ES-I3 (cell line): ENCODE measurements around the gene RNF223.
"Not testable (repeated sequence)": the region's sequence is repeated elsewhere in the genome, so short reads cannot be mapped to it uniquely, and the experiment has no call there.

ENCODE experiments used
- H3K36me3 ChIP-seq: 2 replicates; pipeline ENCODE4 v1.6.1; 2013; ENCODE audit warnings: mild to moderate bottlenecking, low read length, control low read depth, moderate library complexity; ENCODE audit not compliant: insufficient read depth
- H3K4me1 ChIP-seq: 2 replicates; pipeline ENCODE4 v1.6.1; 2013; ENCODE audit warnings: mild to moderate bottlenecking, control low read depth, low read length; ENCODE audit not compliant: insufficient read depth
- H3K9ac ChIP-seq: 2 replicates; pipeline ENCODE4 v1.6.1; 2013; ENCODE audit warnings: low read depth, mild to moderate bottlenecking, low read length, moderate library complexity
- H3K9me3 ChIP-seq: 2 replicates; pipeline ENCODE4 v1.6.1; 2013; ENCODE audit warnings: mild to moderate bottlenecking, low read length, moderate library complexity; ENCODE audit not compliant: control insufficient read depth, insufficient read depth

Gene RNF223

DNA sequence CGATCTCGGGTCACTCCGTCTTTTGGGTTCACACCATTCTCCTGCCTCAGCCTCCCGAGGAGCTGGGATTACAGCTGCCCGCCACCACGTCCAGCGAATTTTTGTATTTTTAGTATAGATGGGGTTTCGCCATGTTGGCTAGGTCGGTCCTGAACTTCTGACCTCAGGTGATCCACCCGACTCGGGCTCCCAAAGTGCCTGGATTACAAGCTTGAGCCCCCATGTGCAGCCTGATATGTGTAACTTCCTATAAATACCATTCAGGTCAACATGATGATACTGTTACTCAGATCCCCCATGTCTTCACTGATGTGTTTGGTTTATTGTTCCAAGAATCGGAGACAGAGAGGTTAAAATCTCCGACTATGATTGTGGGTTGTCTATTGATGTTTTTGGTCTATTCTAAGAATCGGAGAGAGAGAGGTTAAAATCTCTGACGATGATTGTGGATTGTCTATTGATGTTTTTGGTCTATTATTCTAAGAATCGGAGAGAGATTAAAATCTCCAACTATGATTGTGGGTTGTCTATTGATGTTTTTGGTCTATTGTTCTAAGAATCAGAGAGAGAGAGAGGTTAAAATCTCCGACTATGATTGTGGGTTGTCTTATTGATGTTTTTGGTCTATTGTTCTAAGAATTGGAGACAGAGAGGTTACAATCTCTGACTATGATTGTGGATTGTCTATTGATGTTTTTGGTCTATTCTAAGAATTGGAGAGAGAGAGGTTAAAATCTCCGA lies 24.7 kb upstream of the RNF223 start:
- H3K9me3 ChIP-seq, result no peaks in the 10 kb centered on the region; the same call in 1 of the 2 replicates
- no peaks in the 10 kb centered on the region for H3K36me3 ChIP-seq
- H3K9ac ChIP-seq, result no peak overlapping the region
- H3K4me1 ChIP-seq, result no peaks in the 10 kb centered on the region

DNA sequence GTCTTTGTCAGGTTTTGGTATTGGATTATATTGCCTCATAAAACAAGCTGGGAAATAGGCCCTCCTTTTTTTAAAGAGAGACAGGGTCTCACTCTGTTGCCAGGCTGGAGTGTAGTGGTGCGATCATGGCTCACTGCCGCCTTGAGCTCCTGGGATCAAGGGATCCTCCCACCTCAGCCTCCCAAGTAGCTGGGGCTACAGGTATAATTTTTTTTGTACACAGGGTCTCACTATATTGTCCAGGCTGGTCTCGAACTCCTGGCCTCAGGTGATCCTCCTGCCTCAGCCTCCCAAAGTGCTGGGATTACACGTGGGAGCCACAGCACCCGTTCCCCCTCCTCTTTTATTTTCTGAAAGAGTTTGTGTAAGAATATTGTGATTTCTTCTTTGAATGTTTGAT lies 22.0 kb upstream of the RNF223 start:
- H3K36me3 ChIP-seq, H3K4me1 ChIP-seq, H3K9ac ChIP-seq, H3K9me3 ChIP-seq: not testable (repeated sequence)

DNA sequence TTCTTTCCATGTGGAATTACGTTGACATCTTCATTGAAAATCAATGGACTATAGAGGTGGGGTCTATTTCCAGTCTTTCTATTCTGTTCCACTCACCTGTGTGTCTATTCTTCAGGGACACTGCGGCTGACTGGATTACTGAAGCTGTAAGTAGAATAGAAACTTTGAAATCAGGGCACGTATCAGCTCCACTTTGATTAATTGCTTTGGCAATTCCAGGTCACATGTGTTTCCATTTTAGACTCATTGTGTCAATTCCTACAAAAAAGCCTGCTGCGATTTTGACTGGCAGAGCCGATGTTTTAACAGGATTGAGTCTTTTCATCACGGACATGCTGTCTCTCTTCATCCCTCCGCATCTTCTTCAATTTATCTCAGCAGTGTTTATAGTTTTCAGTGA lies 20.9 kb upstream of the RNF223 start:
- Histone ChIP-seq H3K4me1 (no peaks in the 10 kb centered on the region), H3K36me3 (no peaks in the 10 kb centered on the region), H3K9ac (no peak overlapping the region), H3K9me3 (no peaks in the 10 kb centered on the region; the same call in 1 of the 2 replicates)

DNA sequence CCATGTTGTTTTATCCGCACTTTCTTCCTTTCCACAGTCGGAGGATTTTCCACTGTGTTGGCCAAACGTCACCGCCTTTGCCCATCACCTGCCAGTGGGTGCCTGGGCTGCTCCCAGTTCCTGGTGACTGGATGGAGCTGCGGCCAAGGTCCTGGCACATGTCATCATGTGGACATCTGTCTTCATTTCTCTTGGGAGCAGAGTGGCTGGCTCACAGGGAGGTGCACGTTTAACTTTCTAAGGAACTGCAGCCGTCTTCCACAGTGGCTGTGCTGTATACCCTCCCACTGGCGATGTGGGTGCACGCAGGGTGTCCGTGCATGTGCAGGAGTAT lies 19.5 kb upstream of the RNF223 start:
- Histone ChIP-seq H3K36me3 (no peaks in the 10 kb centered on the region), H3K9me3 (no peaks in the 10 kb centered on the region; the same call in 1 of the 2 replicates), H3K4me1 (no peaks in the 10 kb centered on the region), H3K9ac (no peak overlapping the region)

DNA sequence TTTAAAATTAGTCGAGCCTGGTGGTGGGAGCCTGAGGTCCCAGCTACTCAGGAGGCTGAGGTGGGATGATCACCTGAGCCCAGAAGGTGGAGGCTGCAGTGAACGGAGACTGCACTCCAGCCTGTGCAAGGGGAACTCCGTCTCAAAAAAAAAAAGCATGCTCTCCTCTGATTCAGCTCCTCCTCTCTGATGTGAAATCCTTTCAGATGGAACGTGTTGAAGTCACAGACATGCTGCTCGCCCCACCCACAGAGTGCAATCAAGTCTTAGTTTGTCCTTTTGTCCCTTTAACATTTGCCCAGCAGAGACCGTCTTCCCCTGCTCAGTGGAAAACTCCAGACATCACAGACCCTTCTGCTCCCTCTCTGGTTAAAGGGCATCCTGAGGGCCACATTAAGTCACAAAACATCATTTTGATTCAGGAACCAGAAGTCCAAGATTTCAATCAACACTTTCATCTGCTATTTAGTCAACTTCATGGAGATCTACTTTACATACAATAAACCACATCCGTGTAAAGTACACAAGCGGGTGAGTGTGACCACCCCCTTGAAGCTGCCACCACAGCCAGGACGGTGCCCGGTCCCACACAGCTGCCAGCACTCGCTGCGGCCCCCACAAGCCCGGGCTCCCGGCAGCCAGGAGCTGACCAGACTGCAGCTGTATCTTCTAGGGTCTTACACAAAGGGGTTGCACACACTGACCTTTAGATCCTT lies 18.9 kb upstream of the RNF223 start:
- Histone ChIP-seq H3K9ac (no peak overlapping the region), H3K36me3 (no peaks in the 10 kb centered on the region), H3K4me1 (no peaks in the 10 kb centered on the region), H3K9me3 (no peaks in the 10 kb centered on the region; the same call in 1 of the 2 replicates)

DNA sequence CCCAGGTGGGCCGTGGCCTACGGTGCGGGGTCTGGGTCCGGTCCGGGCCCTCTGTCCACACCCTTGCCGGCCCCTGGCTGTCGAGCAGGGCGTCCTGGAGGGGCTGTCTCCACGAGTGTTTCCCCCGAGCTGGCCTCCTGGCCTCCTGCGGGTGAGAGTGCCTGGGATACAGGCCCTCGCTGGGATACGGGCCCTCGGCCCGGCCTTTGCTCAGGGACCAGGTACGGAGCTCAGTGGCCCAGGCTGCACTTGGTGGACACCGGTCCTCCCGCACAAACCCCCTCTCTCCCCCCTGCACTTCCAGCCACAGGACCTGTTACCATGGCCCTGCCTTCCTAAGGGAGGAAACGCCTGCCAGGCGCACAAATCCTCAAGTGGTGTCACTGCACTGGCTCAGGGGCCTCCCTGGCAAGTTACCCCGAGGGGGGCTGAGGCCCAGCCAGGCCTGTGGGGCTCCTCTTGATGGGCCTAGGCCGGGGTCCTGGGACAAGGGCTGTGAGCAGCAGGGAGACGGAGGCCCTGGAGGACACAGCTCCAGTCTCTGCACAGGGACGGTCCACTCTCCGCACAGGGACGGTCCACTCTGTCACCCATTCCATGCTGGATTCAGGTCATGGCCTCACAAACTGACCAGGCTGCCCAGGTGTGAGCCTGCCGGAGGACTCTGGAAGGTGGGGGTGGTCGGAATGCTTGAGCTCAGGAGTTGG lies 18.2 kb upstream of the RNF223 start:
- H3K9ac ChIP-seq, result no peak overlapping the region

DNA sequence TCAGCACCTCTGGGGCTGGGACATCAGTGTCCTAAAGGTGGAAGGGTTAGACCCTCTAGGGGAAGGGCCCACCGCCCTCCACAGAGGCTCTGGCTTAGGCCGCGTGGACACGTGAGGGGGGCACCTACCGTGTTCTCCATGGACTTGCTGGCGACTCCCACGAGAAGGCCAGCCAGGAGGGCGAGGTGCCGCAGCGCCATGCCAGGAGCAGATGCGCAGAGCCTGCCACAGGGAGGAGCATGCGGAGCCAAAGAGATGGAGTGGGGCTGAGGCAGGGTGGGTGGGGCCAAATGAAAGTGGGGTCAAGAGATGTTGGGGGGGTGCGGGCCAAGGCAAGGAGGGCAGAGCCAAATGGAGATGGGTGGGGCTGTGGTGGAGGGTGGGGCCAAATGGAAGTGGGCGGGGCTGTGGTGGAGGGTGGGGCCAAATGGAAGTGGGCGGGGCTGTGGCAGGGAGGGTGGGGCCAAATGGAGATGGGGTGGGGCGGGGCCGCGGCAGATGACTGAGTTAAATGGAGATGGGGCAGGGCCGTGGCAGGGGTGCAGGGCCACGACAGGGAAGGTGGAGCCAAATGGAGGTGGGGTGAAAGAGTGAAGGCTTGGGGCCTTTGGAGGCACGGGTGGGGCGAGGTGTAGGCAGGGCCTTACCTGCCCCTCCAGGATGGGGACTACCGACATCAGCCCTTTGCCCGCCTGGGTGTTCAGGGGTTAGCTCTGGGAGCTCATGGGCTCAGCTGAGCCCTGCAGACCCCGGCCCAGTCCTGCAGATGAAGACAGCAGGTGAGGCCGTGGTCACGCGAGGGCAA lies 17.4 kb upstream of the RNF223 start:
- Histone ChIP-seq H3K4me1 (no peaks in the 10 kb centered on the region), H3K9me3 (no peaks in the 10 kb centered on the region; the same call in 1 of the 2 replicates)

More for the DNA sequence above, 18.2 kb upstream of the RNF223 start:
- Histone ChIP-seq H3K9me3 (no peaks in the 10 kb centered on the region; the same call in 1 of the 2 replicates), H3K36me3 (no peaks in the 10 kb centered on the region), H3K4me1 (no peaks in the 10 kb centered on the region)

DNA sequence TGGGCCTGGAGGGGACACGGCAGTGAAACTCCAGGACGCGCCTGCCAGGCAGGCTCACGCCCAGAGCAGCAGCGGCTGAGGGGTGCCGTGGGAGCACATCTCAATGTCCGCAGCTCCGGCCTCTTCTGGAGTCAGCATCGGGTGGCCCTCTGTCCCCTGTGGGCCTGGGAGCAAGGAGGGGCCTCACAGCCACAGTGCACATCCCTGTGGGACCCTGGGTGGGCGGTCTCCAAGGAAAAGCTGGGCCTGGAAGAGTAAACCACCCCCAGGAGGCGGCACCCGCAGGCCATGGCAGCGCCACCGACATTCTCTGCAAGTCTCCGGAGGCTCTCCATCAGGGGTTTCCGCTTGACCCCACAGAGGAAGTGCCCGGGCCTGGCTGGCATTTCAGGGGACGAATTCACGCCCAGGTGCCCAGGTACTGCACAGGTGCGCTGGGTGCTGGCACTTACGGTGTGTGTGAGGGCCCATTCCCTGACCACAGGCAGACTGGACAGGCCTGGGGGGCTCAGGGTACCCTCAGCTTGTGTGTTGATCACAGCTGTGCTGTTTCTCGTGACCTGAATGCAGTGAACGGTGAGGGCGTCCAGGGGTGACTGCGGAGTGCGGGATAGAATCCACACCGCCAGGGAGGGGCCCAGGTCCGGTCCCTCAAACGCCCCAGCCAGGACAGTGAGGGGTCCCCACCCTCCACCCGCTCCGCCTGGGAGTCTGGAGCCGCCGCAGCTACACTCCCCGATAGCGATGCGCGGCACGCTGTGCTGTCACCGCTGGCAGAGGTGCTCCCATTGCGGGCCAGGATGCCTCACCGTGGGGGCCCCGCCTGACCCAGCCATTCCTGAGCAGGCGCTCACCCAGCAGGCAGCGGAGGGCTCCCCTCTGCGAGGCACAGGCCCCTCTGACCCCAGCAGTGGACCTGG lies 16.6 kb upstream of the RNF223 start:
- no peak overlapping the region for H3K9ac ChIP-seq
- no peaks in the 10 kb centered on the region for H3K4me1 ChIP-seq
- H3K36me3 ChIP-seq, result no peaks in the 10 kb centered on the region
- H3K9me3 ChIP-seq, result no peaks in the 10 kb centered on the region; the same call in 1 of the 2 replicates

More for the DNA sequence above, 17.4 kb upstream of the RNF223 start:
- Histone ChIP-seq H3K9ac (no peak overlapping the region), H3K36me3 (no peaks in the 10 kb centered on the region)

DNA sequence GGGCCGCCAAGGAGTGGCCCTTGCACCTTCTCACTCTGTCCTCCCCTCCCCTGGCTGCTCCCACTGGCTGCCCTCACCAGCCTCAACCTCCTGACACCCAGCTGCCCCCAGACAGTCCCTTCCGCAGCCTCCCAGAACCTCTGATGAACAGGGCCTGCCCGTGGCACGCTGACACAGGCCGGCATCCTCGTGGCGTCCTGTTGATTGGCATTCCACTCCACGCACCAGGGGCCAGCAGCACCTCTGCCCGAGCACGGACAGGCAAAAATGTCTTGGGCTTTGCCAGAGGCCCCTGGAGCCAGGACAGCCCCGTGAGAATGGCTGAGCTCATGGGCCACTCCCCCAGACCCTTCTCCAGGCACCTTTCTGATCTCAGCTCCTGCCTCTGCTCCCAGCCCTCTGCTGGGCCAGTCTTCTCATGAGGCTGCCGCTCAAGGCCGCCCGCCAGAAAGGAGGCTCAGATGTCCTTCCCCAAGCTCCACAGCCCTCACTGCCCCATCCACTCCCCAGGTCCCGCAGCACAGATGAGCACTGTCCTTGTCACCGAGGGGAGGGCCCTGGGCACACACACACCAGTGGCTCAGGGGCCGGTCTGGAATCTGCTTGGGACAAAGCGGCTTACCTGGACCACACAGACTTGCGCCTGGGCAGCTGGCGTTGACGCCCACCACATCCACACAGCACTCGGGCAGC lies 15.8 kb upstream of the RNF223 start:
- Histone ChIP-seq H3K36me3 (no peaks in the 10 kb centered on the region), H3K4me1 (no peaks in the 10 kb centered on the region), H3K9me3 (no peaks in the 10 kb centered on the region; the same call in 1 of the 2 replicates), H3K9ac (no peak overlapping the region)

DNA sequence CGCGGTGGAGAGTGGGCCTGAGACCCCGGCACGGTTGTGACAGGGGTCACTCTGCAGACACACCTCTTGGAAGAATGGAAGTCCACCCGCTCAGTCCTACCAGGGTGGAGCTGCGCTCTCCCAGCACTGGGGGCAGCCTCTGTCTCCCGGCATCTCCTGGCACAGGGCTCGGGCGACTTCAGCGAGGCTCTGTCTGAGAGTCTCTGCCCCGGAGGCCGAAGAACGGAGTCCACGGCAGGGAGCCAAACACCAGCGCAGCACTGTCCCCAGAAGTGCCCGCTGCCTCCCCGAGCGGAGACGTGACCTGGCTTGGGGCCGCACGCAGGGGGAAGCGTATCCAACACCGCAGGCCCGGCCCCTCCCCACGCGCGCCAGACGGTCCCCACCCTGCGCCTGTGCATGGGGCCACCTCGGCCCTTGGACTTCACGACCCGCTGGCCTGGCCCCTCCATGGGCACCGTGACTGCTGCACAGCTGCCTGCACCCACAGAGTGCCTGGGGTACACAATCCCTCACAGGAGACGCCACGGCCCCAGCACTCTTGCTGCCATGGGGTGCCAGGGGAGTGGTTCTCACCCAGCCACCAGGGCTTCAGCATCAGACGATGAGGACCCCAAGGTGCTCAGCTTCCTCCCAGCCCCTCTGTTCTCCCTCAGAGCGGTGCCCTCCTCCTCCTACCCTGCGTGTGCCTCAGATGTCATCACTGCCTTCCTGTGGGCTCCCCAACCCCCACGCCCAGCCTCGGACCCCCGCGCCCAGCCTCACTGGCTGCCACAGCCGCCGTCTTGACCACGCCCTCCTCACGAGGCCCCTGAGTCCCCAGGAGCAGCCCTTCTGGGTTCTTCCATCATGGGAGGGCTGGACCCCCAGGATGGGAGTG lies 14.9 kb upstream of the RNF223 start:
- no peaks in the 10 kb centered on the region for H3K36me3 ChIP-seq
- no peaks in the 10 kb centered on the region for H3K9me3 ChIP-seq
- H3K4me1 ChIP-seq, result no peaks in the 10 kb centered on the region
- H3K9ac ChIP-seq, result no peak overlapping the region

DNA sequence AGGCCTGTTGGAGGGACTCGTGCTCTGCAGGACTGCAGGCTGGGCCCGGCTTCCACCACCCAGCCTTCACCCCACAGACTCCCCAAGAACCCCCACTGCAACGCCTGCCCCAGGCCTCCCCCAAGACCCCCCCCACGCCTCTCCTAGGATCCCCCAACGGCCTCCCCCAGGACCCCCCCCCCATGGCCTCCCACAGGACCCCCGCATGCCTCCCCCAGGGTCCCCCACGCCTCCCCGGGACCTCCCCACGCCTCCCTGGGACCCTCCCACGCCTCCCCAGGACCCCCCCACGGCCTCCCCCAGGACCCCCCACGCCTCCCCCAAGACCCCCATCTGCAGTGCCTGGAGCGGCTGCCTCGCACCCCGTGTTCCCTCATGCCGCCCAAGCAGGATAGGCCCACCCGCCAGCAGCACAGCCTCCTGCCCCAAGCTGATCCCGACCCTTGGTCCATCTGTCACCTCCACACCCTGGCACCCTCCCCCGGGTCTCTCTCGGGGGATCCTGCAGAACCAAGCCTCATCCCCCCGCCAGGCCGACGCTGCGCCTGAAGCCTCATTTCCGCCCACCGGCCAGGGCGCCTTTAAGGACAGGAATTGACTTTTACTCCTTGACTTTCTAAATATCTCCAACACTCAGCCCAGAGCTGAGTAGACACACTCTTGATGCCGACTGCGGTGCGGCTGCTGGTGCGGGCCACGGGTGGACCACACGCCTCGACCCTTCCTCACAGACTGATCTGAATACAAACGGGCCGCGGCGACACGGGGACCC lies 14.1 kb upstream of the RNF223 start:
- Histone ChIP-seq H3K36me3 (no peaks in the 10 kb centered on the region), H3K9ac (no peak overlapping the region), H3K9me3 (no peaks in the 10 kb centered on the region), H3K4me1 (no peaks in the 10 kb centered on the region)
